Spleen (tissue), 7 donors: ENCODE data around the gene CRLF1.
"Not testable (repeated sequence)": the region's sequence is repeated elsewhere in the genome, so short reads cannot be mapped to it uniquely, and the experiment has no call there.

Experiments used
- CTCF ChIP-seq, 11 experiments: fragments of 200-600 bp in 7 of 11; fragments of 450-650 bp in 4 of 11; sonication (generic) in 4 of 11; IDR thresholded peaks in 8 of 11; conservative IDR thresholded peaks in 3 of 11; 1 replicate in 7 of 11; 2 replicates in 4 of 11; pipeline versions ENCODE4 v1.4.0 to v1.8.0; 2016 to 2021; ENCODE audit warnings: antibody characterized with exemption in 11 of 11, inconsistent platforms in 4 of 11, mild to moderate bottlenecking in 1 of 11
- POLR2A ChIP-seq, 3 donors: fragments of 450-650 bp; IDR thresholded peaks; one replicate each; pipeline ENCODE4 v1.5.1; 2017; ENCODE audit warnings: antibody characterized with exemption in 3 of 3, mild to moderate bottlenecking in 1 of 3
- POLR2AphosphoS5 ChIP-seq, 3 donors: sonication (generic); formaldehyde crosslinking; IDR thresholded peaks; one replicate each; pipeline ENCODE4 v1.5.1; 2017; ENCODE audit warnings: antibody characterized with exemption in 3 of 3
- donor health status: DM: no; HTN: no; CAD: no; lungs with moderate emphysema.
- donor health status: DM: no; HTN: no; CAD: no.
- donor health status: DM: no; HTN: no; CAD: no.

GRCh38 chr19:18600692-18601397, 5.8 kb downstream of the CRLF1 start:
- TF ChIP-seq CTCF (IDR thresholded peaks at IDR 0.05 in 8 of 11, conservative IDR thresholded peaks at IDR 0.05 in 3 of 11); POLR2A (IDR thresholded peaks at IDR 0.05); POLR2AphosphoS5 (IDR thresholded peaks at IDR 0.05): not testable (repeated sequence)
